OCI-LY1 (cell line): ENCODE results near the gene LRTM2.

Source experiments
- CTCF ChIP-seq: fragments of 200-600 bp; sonication (generic), shearing (Covaris generic); IDR thresholded peaks from 2 replicates; pipeline ENCODE4 v1.5.1; 2017; ENCODE audit warnings: mild to moderate bottlenecking, antibody characterized with exemption, low read length, moderate library complexity, mixed read lengths
- EZH2 ChIP-seq: fragments of 200-600 bp; sonication (generic), shearing (Covaris generic); IDR thresholded peaks from 2 replicates; pipeline ENCODE4 v1.8.0; 2017; ENCODE audit warnings: borderline replicate concordance, mixed run types, mild to moderate bottlenecking, antibody characterized with exemption, low read length, moderate library complexity, mixed read lengths

GRCh38 chr12:1864456-1864855 is 44.1 kb downstream of the LRTM2 start:
- TF ChIP-seq CTCF (no peak), EZH2 (no peak)
